Chondrocyte (in vitro differentiated cells): ENCODE results near the gene ADGRG4. TPM values are rescaled to one million over a fixed set of nuclear protein-coding genes. Genes with fewer than 3 reads are reported as not detected.

Source experiments
- DNase-seq: peaks from one replicate; pipeline ENCODE4 v3.0.0; 2021; ENCODE audit warnings: mixed read lengths, low spot score
- H3K27ac Mint-ChIP-seq: one replicate; pipeline ENCODE4 v1.8.0; 2021; ENCODE audit warnings: mild to moderate bottlenecking, moderate library complexity, mixed read lengths; ENCODE audit not compliant: unreplicated experiment
- H3K27me3 Mint-ChIP-seq: 2 replicates; pipeline ENCODE4 v1.8.0; 2021; ENCODE audit warnings: low read depth, mixed read lengths
- H3K36me3 Mint-ChIP-seq: 2 replicates; pipeline ENCODE4 v1.8.0; 2021; ENCODE audit warnings: low read depth, mixed read lengths
- H3K4me1 Mint-ChIP-seq: 2 replicates; pipeline ENCODE4 v1.8.0; 2021; ENCODE audit warnings: low read depth, mild to moderate bottlenecking, mixed read lengths
- H3K4me3 Mint-ChIP-seq: one replicate; pipeline ENCODE4 v1.8.0; 2021; ENCODE audit warnings: mild to moderate bottlenecking, moderate library complexity, mixed read lengths; ENCODE audit not compliant: unreplicated experiment
- H3K9me3 Mint-ChIP-seq: 2 replicates; pipeline ENCODE4 v1.8.0; 2021; ENCODE audit warnings: low read depth, mixed read lengths
- CTCF ChIP-seq: fragments of 200-600 bp; sonication (generic); IDR thresholded peaks from 2 replicates; pipeline ENCODE4 v1.5.0; 2021; ENCODE audit warnings: antibody characterized with exemption, mild to moderate bottlenecking, moderate library complexity
- total RNA-seq: library from RNA; stranded (reverse); gene quantifications from 3 replicates; pipeline ENCODE4 v1.2.1, GENCODE V29; 2021

The ADGRG4 gene
- total RNA-seq, 1 donor from 2014 or later, result 0.30 TPM

DNA sequence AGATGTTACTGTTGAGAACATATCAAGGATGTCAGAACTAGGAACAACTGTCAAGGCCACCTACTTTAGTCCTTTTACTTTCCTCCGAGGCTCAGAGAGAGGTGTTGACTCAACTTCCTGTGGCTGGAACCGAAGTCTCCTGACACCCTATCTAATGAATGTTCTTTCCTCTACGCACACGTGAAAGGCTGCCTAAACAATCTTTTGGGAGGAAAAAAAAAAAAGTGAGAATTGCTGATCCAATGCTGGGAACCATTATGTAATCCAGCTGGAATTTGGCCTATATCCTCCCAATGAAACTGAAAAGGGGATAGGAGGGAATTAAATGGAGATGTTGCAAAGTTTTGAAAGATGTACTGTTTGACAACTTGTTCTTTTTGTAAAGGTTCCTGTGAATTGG lies 41.2 kb upstream of the ADGRG4 start:
- no peak for DNase-seq
- Mint-ChIP-seq H3K27ac (peak overlapping the region; percentile 88), H3K4me3 (no peak overlapping the region), H3K9me3 (no peaks in the 10 kb centered on the region), H3K36me3 (no peaks in the 10 kb centered on the region), H3K4me1 (peaks cover 86% of the 10 kb centered on the region), H3K27me3 (no peaks in the 10 kb centered on the region)
- no peak for TF ChIP-seq CTCF

GRCh38 chrX:136260776-136261175 lies 40.0 kb upstream of the ADGRG4 start:
- TF ChIP-seq CTCF, result no peak
- peaks cover 82% of the 10 kb centered on the region for H3K4me1 Mint-ChIP-seq
- H3K27me3 Mint-ChIP-seq, result no peaks in the 10 kb centered on the region
- H3K27ac Mint-ChIP-seq, result peak overlapping the region; percentile 88
- H3K36me3 Mint-ChIP-seq, result no peaks in the 10 kb centered on the region
- no peak for DNase-seq
- H3K9me3 Mint-ChIP-seq, result no peaks in the 10 kb centered on the region
- H3K4me3 Mint-ChIP-seq, result no peak overlapping the region

DNA sequence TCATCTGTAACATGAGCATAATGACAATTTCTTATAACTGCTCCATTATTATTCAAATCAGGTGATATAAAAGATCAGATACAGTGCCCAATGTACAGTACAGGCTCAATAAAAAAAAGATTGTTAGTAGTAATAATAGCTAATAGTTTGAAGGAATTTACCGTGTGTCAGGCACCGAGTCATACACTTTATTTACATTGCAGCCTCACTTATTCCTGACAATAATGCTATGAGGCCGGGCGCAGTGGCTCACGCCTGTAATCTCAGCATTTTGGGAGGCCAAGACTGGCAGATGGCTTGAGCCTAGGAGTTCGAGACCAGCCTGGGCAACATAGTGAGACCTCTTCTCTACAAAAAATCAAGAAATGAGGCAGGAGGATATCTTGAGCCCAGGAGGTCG lies 39.4 kb upstream of the ADGRG4 start:
- Mint-ChIP-seq H3K4me3 (no peak overlapping the region), H3K27ac (peak overlapping the region; percentile 88), H3K27me3 (no peaks in the 10 kb centered on the region), H3K36me3 (no peaks in the 10 kb centered on the region), H3K4me1 (peaks cover 82% of the 10 kb centered on the region), H3K9me3 (no peaks in the 10 kb centered on the region)
- no peak for TF ChIP-seq CTCF
- no peak for DNase-seq

DNA sequence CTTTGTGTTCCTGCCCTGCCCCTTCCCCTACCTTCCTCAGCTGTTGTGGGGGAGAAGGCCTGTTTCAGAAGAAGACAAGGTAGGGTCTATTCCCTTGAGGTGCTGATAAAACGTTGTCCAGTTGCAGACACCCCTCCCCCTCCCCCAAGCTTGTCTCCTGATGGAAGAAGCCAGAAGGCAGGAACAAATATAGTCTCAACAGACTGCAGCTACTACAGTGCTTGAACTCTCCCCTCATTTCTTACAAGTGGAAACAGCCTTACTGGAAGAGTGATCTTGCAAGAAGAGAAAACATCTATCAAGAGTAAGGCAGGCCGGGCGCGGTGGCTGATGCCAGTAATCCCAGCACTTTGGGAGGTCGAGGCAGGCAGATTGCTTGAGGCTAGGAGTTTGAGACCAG lies 38.5 kb upstream of the ADGRG4 start:
- Mint-ChIP-seq H3K36me3 (no peaks in the 10 kb centered on the region), H3K9me3 (no peaks in the 10 kb centered on the region), H3K4me1 (peaks cover 74% of the 10 kb centered on the region), H3K27me3 (no peaks in the 10 kb centered on the region), H3K27ac (peak overlapping the region; percentile 89), H3K4me3 (no peak overlapping the region)
- no peak for DNase-seq
- TF ChIP-seq CTCF, result no peak

DNA sequence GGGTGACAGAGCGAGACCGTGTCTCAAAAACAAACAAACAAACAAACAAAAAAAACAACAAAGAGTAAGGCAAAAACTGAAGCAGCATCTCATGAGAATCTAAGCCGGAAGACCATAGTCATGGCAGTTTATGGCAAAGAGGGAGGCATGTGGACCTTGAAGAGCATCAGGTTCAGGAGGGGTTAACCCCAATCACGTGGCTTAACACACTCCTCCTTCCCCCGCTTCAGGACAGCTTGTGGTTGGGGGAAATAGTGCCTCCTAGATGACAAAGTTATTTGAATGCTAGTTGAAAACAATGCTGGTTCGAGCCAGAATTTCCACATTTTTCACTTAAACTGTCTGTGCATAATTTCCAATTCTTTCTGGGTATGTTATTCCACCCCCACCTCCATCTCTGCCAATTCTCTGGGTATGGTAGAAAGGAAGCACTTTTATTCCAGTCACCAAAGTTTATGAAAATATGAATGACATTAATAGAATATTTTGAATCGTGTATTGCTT lies 37.9 kb upstream of the ADGRG4 start:
- peak overlapping the region; percentile 89 for H3K27ac Mint-ChIP-seq
- TF ChIP-seq CTCF, result peak; percentile 34
- DNase-seq, result no peak
- H3K4me1 Mint-ChIP-seq, result peaks cover 67% of the 10 kb centered on the region
- no peaks in the 10 kb centered on the region for H3K36me3 Mint-ChIP-seq
- H3K9me3 Mint-ChIP-seq, result no peaks in the 10 kb centered on the region
- H3K4me3 Mint-ChIP-seq, result no peak overlapping the region
- no peaks in the 10 kb centered on the region for H3K27me3 Mint-ChIP-seq
